CD14-positive monocyte (primary cell): ENCODE results near the gene CIB2. TPM values are rescaled to one million over a fixed set of nuclear protein-coding genes. Genes with fewer than 3 reads are reported as not detected.

Experiments
- DNase-seq, 3 donors: peaks; one replicate each; pipeline ENCODE4 v3.0.0-alpha.2; 2011 to 2022
- H2AFZ ChIP-seq: 2 replicates; pipeline ENCODE4 v1.6.0; 2012; ENCODE audit warnings: mild to moderate bottlenecking, low read depth, low read length, inconsistent platforms; ENCODE audit not compliant: insufficient read depth, poor library complexity, severe bottlenecking
- H3K27ac ChIP-seq, 2 donors: 1 replicate in 1 of 2; 2 replicates in 1 of 2; pipeline ENCODE4 v1.5.1; 2012 to 2013; ENCODE audit warnings: low read length in 2 of 2, control low read depth in 1 of 2, inconsistent platforms in 1 of 2, low read depth in 1 of 2, mild to moderate bottlenecking in 1 of 2
- H3K27me3 ChIP-seq, 2 donors: one replicate each; pipeline versions ENCODE4 v1.6.0 to v1.6.1; 2011 to 2013; ENCODE audit warnings: low read length in 2 of 2; ENCODE audit not compliant: control insufficient read depth in 2 of 2, insufficient read depth in 2 of 2
- H3K36me3 ChIP-seq, 2 donors: replicated peaks in 1 of 2; 1 replicate in 1 of 2; 2 replicates in 1 of 2; pipeline versions ENCODE4 v1.5.1 to v1.6.1; 2012 to 2013; ENCODE audit warnings: low read length in 2 of 2, control low read depth in 1 of 2, inconsistent platforms in 1 of 2, mild to moderate bottlenecking in 1 of 2; ENCODE audit not compliant: insufficient read depth in 2 of 2, control insufficient read depth in 1 of 2
- H3K4me1 ChIP-seq, 2 donors: 1 replicate in 1 of 2; 2 replicates in 1 of 2; pipeline versions ENCODE4 v1.5.1 to v1.6.1; 2012 to 2013; ENCODE audit warnings: low read length in 2 of 2, control low read depth in 1 of 2, inconsistent platforms in 1 of 2, mild to moderate bottlenecking in 1 of 2, moderate library complexity in 1 of 2; ENCODE audit not compliant: insufficient read depth in 2 of 2, control insufficient read depth in 1 of 2
- H3K4me2 ChIP-seq: replicated peaks from 2 replicates; pipeline ENCODE3; 2012; ENCODE audit warnings: low read length, moderate library complexity, mild to moderate bottlenecking; ENCODE audit not compliant: poor library complexity, severe bottlenecking; ENCODE audit errors: extremely low read depth
- H3K4me3 ChIP-seq, 3 experiments: fragments of 200-600 bp in 1 of 3; sonication (generic) in 1 of 3; replicated peaks in 1 of 3; 1 replicate in 2 of 3; 2 replicates in 1 of 3; pipeline ENCODE4 v1.5.1; 2011 to 2013; ENCODE audit warnings: low read length in 3 of 3, mild to moderate bottlenecking in 3 of 3, control low read depth in 2 of 3, low read depth in 2 of 3, inconsistent platforms in 1 of 3, moderate library complexity in 1 of 3
- H3K79me2 ChIP-seq: 2 replicates; pipeline ENCODE4 v1.6.0; 2012; ENCODE audit warnings: mild to moderate bottlenecking, control low read depth, inconsistent platforms, low read length, moderate library complexity; ENCODE audit not compliant: insufficient read depth
- H3K9ac ChIP-seq: 2 replicates; pipeline ENCODE4 v1.6.0; 2017; ENCODE audit warnings: low read length, mild to moderate bottlenecking; ENCODE audit not compliant: insufficient read depth, poor library complexity, severe bottlenecking
- H3K9me3 ChIP-seq, 2 donors: replicated peaks in 1 of 2; 1 replicate in 1 of 2; 2 replicates in 1 of 2; pipeline versions ENCODE4 v1.5.1 to v1.6.1; 2012 to 2013; ENCODE audit warnings: low read length in 2 of 2, control low read depth in 1 of 2; ENCODE audit not compliant: control insufficient read depth in 1 of 2, insufficient read depth in 1 of 2
- H4K20me1 ChIP-seq: 2 replicates; pipeline ENCODE4 v1.6.0; 2012; ENCODE audit warnings: mild to moderate bottlenecking, low read length, control low read depth, moderate library complexity; ENCODE audit not compliant: insufficient read depth
- H3K27ac Mint-ChIP-seq, 7 donors: one replicate each; pipeline ENCODE4 v1.8.0; 2020; ENCODE audit warnings: mild to moderate bottlenecking in 7 of 7, mixed read lengths in 7 of 7, moderate library complexity in 6 of 7, inconsistent platforms in 2 of 7
- H3K27me3 Mint-ChIP-seq, 3 donors: one replicate each; pipeline ENCODE4 v1.8.0; 2021 to 2022; ENCODE audit warnings: low read depth in 3 of 3, mild to moderate bottlenecking in 3 of 3, mixed read lengths in 3 of 3, moderate library complexity in 3 of 3, inconsistent platforms in 1 of 3
- H3K36me3 Mint-ChIP-seq, 2 donors: one replicate each; pipeline ENCODE4 v1.8.0; 2020; ENCODE audit warnings: mixed read lengths in 2 of 2, inconsistent platforms in 1 of 2, mild to moderate bottlenecking in 1 of 2
- H3K4me1 Mint-ChIP-seq: one replicate; pipeline ENCODE4 v1.8.0; 2020; ENCODE audit warnings: mild to moderate bottlenecking, mixed read lengths
- H3K4me3 Mint-ChIP-seq, 2 donors: one replicate each; pipeline ENCODE4 v1.8.0; 2020; ENCODE audit warnings: mild to moderate bottlenecking in 2 of 2, mixed read lengths in 2 of 2, moderate library complexity in 1 of 2
- H3K9me3 Mint-ChIP-seq, 7 donors: one replicate each; pipeline ENCODE4 v1.8.0; 2020 to 2022; ENCODE audit warnings: mixed read lengths in 7 of 7, mild to moderate bottlenecking in 6 of 7, moderate library complexity in 6 of 7, inconsistent platforms in 2 of 7
- CTCF ChIP-seq: fragments of 200-600 bp; IDR thresholded peaks from one replicate; pipeline ENCODE4 v1.8.0; 2022; ENCODE audit warnings: antibody characterized with exemption, mild to moderate bottlenecking
- WGBS: methylation state at CpG from one replicate; pipeline ENCODE4 v1.1.5; 2013; ENCODE audit warnings: missing lambda C conversion rate; ENCODE audit not compliant: insufficient coverage; 5-methylcytosine and 5-hydroxymethylcytosine counted together
- intact Hi-C, 2 donors: fragments of 100-400 bp; cut with micrococcal nuclease; formaldehyde crosslinking; loops; one replicate each; pipeline versions ENCODE4 v1.15.0 to v1.15.1; 2023
- polyA plus RNA-seq, 3 donors: library from polyadenylated mRNA; depleted of rRNA in 1 of 3; unstranded in 2 of 3; stranded (reverse) in 1 of 3; fragments of 300-500 nt in 2 of 3; fragments of >200 nt in 1 of 3; fragmentation: Illumina TruSeq in 2 of 3; gene quantifications; 1 replicate in 2 of 3; 2 replicates in 1 of 3; pipeline ENCODE4 v1.2.3, GENCODE V29; 2012 to 2021

CIB2 gene
- polyA plus RNA-seq, 3 donors = 0.43 to 0.75 (median 0.51) TPM

GRCh38 chr15:78082106-78082742, 49.0 kb downstream of the CIB2 start:
- Histone ChIP-seq H3K4me3 (peak overlapping the region in 1 of 3 experiments; percentile 30), H3K4me1 (peaks cover 36 to 54% of the 10 kb centered on the region in 2 donors), H3K27me3 (no peaks in the 10 kb centered on the region), H3K9me3 (no peaks in the 10 kb centered on the region), H2AFZ (no peak overlapping the region), H3K27ac (peak overlapping the region; percentile 65 to 73), H3K9ac (peak overlapping the region; percentile 33), H3K36me3 (no peaks in the 10 kb centered on the region), H4K20me1 (no peaks in the 10 kb centered on the region), H3K79me2 (peaks cover 6% of the 10 kb centered on the region), H3K4me2 (peak overlapping the region; percentile 46)
- WGBS = 80% methylated on average over 2 of the region's 5 CpGs
- peak; percentile 85 to 99 (median 94) for DNase-seq
- Mint-ChIP-seq H3K27ac (peak overlapping the region; percentile 85 to 95 (median 89)), H3K27me3 (peaks cover 0 to 4% (median 0%) of the 10 kb centered on the region in 3 donors), H3K36me3 (peaks cover 0 to 2% of the 10 kb centered on the region in 2 donors), H3K4me1 (peaks cover 44% of the 10 kb centered on the region), H3K4me3 (peak overlapping the region; percentile 13 to 74), H3K9me3 (no peaks in the 10 kb centered on the region)
- no peak for TF ChIP-seq CTCF
- intact Hi-C loops = no loop called here

GRCh38 chr15:78080088-78080460, 51.2 kb downstream of the CIB2 start:
- Histone ChIP-seq H4K20me1 (peaks cover 18% of the 10 kb centered on the region), H3K36me3 (no peaks in the 10 kb centered on the region), H3K9ac (no peak overlapping the region), H3K27me3 (no peaks in the 10 kb centered on the region), H3K4me3 (no peak overlapping the region), H3K4me1 (peaks cover 51 to 63% of the 10 kb centered on the region in 2 donors), H3K27ac (no peak overlapping the region), H3K4me2 (no peak overlapping the region), H3K9me3 (no peaks in the 10 kb centered on the region), H3K79me2 (peaks cover 27% of the 10 kb centered on the region), H2AFZ (no peak overlapping the region)
- Mint-ChIP-seq H3K27me3 (peaks cover 0 to 4% (median 0%) of the 10 kb centered on the region in 3 donors), H3K36me3 (peaks cover 3 to 4% of the 10 kb centered on the region in 2 donors), H3K27ac (peak overlapping the region in 1 of 7 donors; percentile 72), H3K4me1 (peaks cover 57% of the 10 kb centered on the region), H3K9me3 (no peaks in the 10 kb centered on the region), H3K4me3 (no peak overlapping the region)
- 100% methylated on average over 5 of the region's 8 CpGs for WGBS
- intact Hi-C loops = no loop called here
- no peak for TF ChIP-seq CTCF
- DNase-seq = no peak
